A549 treated with ZK216348 at 1 μM for 4 hours (cell line): ENCODE measurements around the gene TRIM62. TPM values are rescaled to one million over a fixed set of nuclear protein-coding genes. Genes with fewer than 3 reads are reported as not detected.

Experiments used
- total RNA-seq: library from RNA; stranded (reverse); fragments of 200-300 nt; extraction: Qiagen RNA extraction; gene quantifications from 5 replicates; pipeline ENCODE4 v1.2.3, GENCODE V29; 2022; ENCODE audit warnings: low read depth

The TRIM62 gene
- total RNA-seq, result 1.8 to 2.6 TPM (median 2.3 TPM) in 5 replicates

DNA sequence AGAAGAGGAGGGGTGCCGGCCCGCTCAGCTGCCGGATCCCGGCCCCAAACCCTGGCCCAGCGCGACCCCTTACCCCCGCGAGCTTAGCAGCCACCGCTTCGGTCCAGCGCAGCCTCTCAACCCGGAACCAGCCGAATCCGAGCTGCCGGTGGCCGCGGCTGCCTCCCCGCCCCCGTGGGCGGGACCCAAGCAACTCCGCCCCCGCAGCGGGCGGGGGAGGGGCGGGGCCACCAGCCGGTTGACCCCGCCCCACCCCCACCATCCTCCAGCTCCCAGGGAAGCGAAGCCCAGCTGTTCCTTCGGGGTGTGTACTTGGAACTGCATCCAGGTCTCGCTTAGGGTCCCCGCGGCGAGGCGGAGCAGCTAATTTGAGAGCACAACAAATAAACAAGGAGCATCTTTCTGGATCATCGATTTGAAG lies at the start of gene TRIM62:
Gene TRIM62, minus strand, starts transcription at position 123 of the 421 bp plus-strand sequence. CDS start 611 bp downstream, outside the sequence.

Other genes with a start within 250 kb of the TRIM62 start
- gene RNF19B, start 217.2 kb downstream of the TRIM62 start, total RNA-seq, result 17.1 to 23.6 TPM (median 20.6 TPM) in 5 replicates
- 138 to 155 TPM (median 152 TPM) in 5 replicates for gene AK2, start 145.2 kb downstream of the TRIM62 start, total RNA-seq
- gene AZIN2, start 100.9 kb downstream of the TRIM62 start, total RNA-seq, result 0.35 to 1.8 TPM (median 0.82 TPM) in 5 replicates
- gene ZNF362, start 74.4 kb upstream of the TRIM62 start, total RNA-seq, result 7.7 to 15.2 TPM (median 11.4 TPM) in 5 replicates
- not detected in 5 replicates for gene A3GALT2, start 139.1 kb upstream of the TRIM62 start, total RNA-seq
- gene PHC2, start 249.1 kb upstream of the TRIM62 start, total RNA-seq, result 84.5 to 103 TPM (median 95.4 TPM) in 5 replicates